ENCODE results near the gene MYO7B. TPM values are rescaled to one million over a fixed set of nuclear protein-coding genes. Genes with fewer than 3 reads are reported as not detected.
A peak's percentile ranks its signal among the peaks of the same experiment; 100 is the strongest.

Gene MYO7B
- total and polyA plus RNA-seq, 10 donors: 32.3 to 165 (median 52.9) TPM

GRCh38 chr2:127653421-127654083 lies 118.1 kb downstream of the MYO7B start:
- TF ChIP-seq POLR2AphosphoS5 (IDR thresholded peaks at IDR 0.05): no peak
- no peak for TF ChIP-seq POLR2A (IDR thresholded peaks at IDR 0.05)
- TF ChIP-seq, protein P1, sequence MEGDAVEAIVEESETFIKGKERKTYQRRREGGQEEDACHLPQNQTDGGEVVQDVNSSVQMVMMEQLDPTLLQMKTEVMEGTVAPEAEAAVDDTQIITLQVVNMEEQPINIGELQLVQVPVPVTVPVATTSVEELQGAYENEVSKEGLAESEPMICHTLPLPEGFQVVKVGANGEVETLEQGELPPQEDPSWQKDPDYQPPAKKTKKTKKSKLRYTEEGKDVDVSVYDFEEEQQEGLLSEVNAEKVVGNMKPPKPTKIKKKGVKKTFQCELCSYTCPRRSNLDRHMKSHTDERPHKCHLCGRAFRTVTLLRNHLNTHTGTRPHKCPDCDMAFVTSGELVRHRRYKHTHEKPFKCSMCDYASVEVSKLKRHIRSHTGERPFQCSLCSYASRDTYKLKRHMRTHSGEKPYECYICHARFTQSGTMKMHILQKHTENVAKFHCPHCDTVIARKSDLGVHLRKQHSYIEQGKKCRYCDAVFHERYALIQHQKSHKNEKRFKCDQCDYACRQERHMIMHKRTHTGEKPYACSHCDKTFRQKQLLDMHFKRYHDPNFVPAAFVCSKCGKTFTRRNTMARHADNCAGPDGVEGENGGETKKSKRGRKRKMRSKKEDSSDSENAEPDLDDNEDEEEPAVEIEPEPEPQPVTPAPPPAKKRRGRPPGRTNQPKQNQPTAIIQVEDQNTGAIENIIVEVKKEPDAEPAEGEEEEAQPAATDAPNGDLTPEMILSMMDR (IDR thresholded peaks at IDR 0.05 in 8 of 11, conservative IDR thresholded peaks at IDR 0.05 in 3 of 11): no peak
- Histone ChIP-seq H3K4me1 (peaks cover 14 to 95% (median 68%) of the 10 kb centered on the region in 6 donors), H3K9me3 (no peaks in the 10 kb centered on the region), H3K36me3 (peaks cover 0 to 65% (median 0%) of the 10 kb centered on the region in 6 donors), H3K27ac (peak overlapping the region in 4 of 8 donors; percentile 39 to 87 (median 58)), H3K27me3 (replicated peaks in 1 of 7) (no peaks in the 10 kb centered on the region), H3K4me3 (no peak overlapping the region)
- no peak for DNase-seq
- WGBS, 5 donors: 77 to 82% (median 80%) methylated on average over 15 to 16 of the region's 16 CpGs
- intact Hi-C loops (cut with DNase I; ENCODE audit: low total_unique reads): no loop called here

GRCh38 chr2:127654084-127654837 lies 118.8 kb downstream of the MYO7B start:
- WGBS, 5 donors: 91 to 95% (median 93%) methylated on average over 13 to 24 of the region's 24 CpGs
- H3K4me3 ChIP-seq: no peak overlapping the region
- H3K9me3 ChIP-seq: no peaks in the 10 kb centered on the region
- intact Hi-C loops (cut with DNase I; ENCODE audit: low total_unique reads): no loop called here
- DNase-seq: peak; percentile 73
- peaks cover 13 to 97% (median 70%) of the 10 kb centered on the region in 6 donors for H3K4me1 ChIP-seq
- H3K36me3 ChIP-seq: peaks cover 0 to 65% (median 0%) of the 10 kb centered on the region in 6 donors
- TF ChIP-seq POLR2A (IDR thresholded peaks at IDR 0.05) (no peak), POLR2AphosphoS5 (IDR thresholded peaks at IDR 0.05) (no peak)
- TF ChIP-seq, protein P1 (IDR thresholded peaks at IDR 0.05 in 8 of 11, conservative IDR thresholded peaks at IDR 0.05 in 3 of 11): no peak
- H3K27me3 ChIP-seq (replicated peaks in 1 of 7): no peaks in the 10 kb centered on the region
- peak overlapping the region in 4 of 8 donors; percentile 70 to 88 (median 82) for H3K27ac ChIP-seq

- H3K27ac ChIP-seq: peak overlapping the region in 5 of 8 donors; percentile 58 to 88 (median 78)
- TF ChIP-seq POLR2A (IDR thresholded peaks at IDR 0.05): no peak
- TF ChIP-seq, protein P1 (IDR thresholded peaks at IDR 0.05 in 8 of 11, conservative IDR thresholded peaks at IDR 0.05 in 3 of 11): no peak
- TF ChIP-seq POLR2AphosphoS5 (IDR thresholded peaks at IDR 0.05): no peak
- intact Hi-C loops (cut with DNase I; ENCODE audit: low total_unique reads): no loop called here
- 82 to 96% (median 89%) methylated on average over 8 of the region's 8 CpGs for WGBS, 5 donors
- no peak overlapping the region for H3K4me3 ChIP-seq
- H3K4me1 ChIP-seq: peaks cover 10 to 97% (median 68%) of the 10 kb centered on the region in 6 donors
- peaks cover 0 to 65% (median 0%) of the 10 kb centered on the region in 6 donors for H3K36me3 ChIP-seq
- DNase-seq: peak; percentile 57
- H3K9me3 ChIP-seq: no peaks in the 10 kb centered on the region
- no peaks in the 10 kb centered on the region for H3K27me3 ChIP-seq (replicated peaks in 1 of 7)
Observed at GRCh38 chr2:127654838-127655175, 119.3 kb downstream of the MYO7B start.
